GM12891 (cell line): ENCODE results near the gene POTEI.
"Not testable (repeated sequence)": the region's sequence is repeated elsewhere in the genome, so short reads cannot be mapped to it uniquely, and the experiment has no call there.

Experiments used
- POLR2A ChIP-seq: IDR thresholded peaks from 2 replicates; pipeline ENCODE4 v1.6.1; 2011; ENCODE audit warnings: low read depth, low read length, control low read depth
- POLR2AphosphoS5 ChIP-seq: IDR thresholded peaks from 2 replicates; pipeline ENCODE4 v1.6.1; 2011; ENCODE audit warnings: low read depth, low read length, control low read depth
- TAF1 ChIP-seq: IDR thresholded peaks from 2 replicates; pipeline ENCODE4 v1.6.1; 2011; ENCODE audit warnings: low read depth, low read length, control low read depth

GRCh38 chr2:130427631-130428030 is 81.5 kb downstream of the POTEI start:
- TF ChIP-seq POLR2AphosphoS5, POLR2A, TAF1: not testable (repeated sequence)
